Activated naive CD8-positive, alpha-beta T cell treated with anti-CD3 and anti-CD28 coated beads, Interleukin-2, amount 10 ng/mL, durations not matched to agents 7 days and 5 days (primary cell): ENCODE results near the gene ANAPC13. TPM values are rescaled to one million over a fixed set of nuclear protein-coding genes. Genes with fewer than 3 reads are reported as not detected.
A peak's percentile ranks its signal among the peaks of the same experiment; 100 is the strongest.

Experiments
- ATAC-seq: fragments of 150-1000 bp; cut with Tn5 transposase; one replicate; pipeline ENCODE4 v1.10.0; 2021; ENCODE audit warnings: low read depth, moderate library complexity
- POLR2A ChIA-PET: fragments of 350-600 bp; sonication (Branson Sonifier 250); formaldehyde crosslinking; loops from one replicate; lab custom pipeline; 2021; ENCODE audit warnings: antibody characterized with exemption; lab: Charles Lee
- DNase-seq: peaks from one replicate; pipeline ENCODE4 v3.0.0; 2021
- H3K27ac Mint-ChIP-seq: one replicate; pipeline ENCODE4 v1.8.0; 2022; ENCODE audit warnings: mild to moderate bottlenecking, mixed read lengths
- H3K27me3 Mint-ChIP-seq: one replicate; pipeline ENCODE4 v1.8.0; 2022; ENCODE audit warnings: mild to moderate bottlenecking, moderate library complexity, mixed read lengths
- H3K36me3 Mint-ChIP-seq: one replicate; pipeline ENCODE4 v1.8.0; 2021; ENCODE audit warnings: mild to moderate bottlenecking, mixed read lengths
- H3K4me1 Mint-ChIP-seq: one replicate; pipeline ENCODE4 v1.8.0; 2021; ENCODE audit warnings: mixed read lengths
- H3K4me3 Mint-ChIP-seq: one replicate; pipeline ENCODE4 v1.8.0; 2022; ENCODE audit warnings: mild to moderate bottlenecking, moderate library complexity, mixed read lengths
- H3K9me3 Mint-ChIP-seq: one replicate; pipeline ENCODE4 v1.8.0; 2021; ENCODE audit warnings: mixed read lengths
- total RNA-seq, 2 experiments: library from RNA; stranded (reverse); gene quantifications; one replicate each; pipeline ENCODE4 v1.2.3, GENCODE V29; 2021

ANAPC13 gene
- total RNA-seq = 10 to 100 TPM; 17.6 to 26.9 TPM

- H3K36me3 Mint-ChIP-seq = peaks cover 12% of the 10 kb centered on the region
- peak within 1 kb of the TSS; percentile 99 for H3K27ac Mint-ChIP-seq
- no peaks in the 10 kb centered on the region for H3K9me3 Mint-ChIP-seq
- H3K27me3 Mint-ChIP-seq = no peaks in the 10 kb centered on the region
- ATAC-seq = peak; percentile 84
- POLR2A ChIA-PET = interaction anchor here (0.6 to 1.6 kb wide), 9 partner anchors 9 to 913 kb away, joined by 3 to 6 read pairs (median 4); partner anchors contain the start of genes CDV3 and RYK
- DNase-seq = peak; percentile 89
- peak within 1 kb of the TSS; percentile 96 for H3K4me3 Mint-ChIP-seq
- peaks cover 32% of the 10 kb centered on the region for H3K4me1 Mint-ChIP-seq
Measured at GRCh38 chr3:134485718-134486576, at the start of gene ANAPC13, which contains the start of gene CEP63. Gene ANAPC13, minus strand, starts transcription at chr3:134485985. Its CDS starts 3,081 bp downstream, at chr3:134482904. Gene CEP63, plus strand, starts transcription at chr3:134486057. Its CDS starts 9,264 bp downstream, at chr3:134495321.

DNA sequence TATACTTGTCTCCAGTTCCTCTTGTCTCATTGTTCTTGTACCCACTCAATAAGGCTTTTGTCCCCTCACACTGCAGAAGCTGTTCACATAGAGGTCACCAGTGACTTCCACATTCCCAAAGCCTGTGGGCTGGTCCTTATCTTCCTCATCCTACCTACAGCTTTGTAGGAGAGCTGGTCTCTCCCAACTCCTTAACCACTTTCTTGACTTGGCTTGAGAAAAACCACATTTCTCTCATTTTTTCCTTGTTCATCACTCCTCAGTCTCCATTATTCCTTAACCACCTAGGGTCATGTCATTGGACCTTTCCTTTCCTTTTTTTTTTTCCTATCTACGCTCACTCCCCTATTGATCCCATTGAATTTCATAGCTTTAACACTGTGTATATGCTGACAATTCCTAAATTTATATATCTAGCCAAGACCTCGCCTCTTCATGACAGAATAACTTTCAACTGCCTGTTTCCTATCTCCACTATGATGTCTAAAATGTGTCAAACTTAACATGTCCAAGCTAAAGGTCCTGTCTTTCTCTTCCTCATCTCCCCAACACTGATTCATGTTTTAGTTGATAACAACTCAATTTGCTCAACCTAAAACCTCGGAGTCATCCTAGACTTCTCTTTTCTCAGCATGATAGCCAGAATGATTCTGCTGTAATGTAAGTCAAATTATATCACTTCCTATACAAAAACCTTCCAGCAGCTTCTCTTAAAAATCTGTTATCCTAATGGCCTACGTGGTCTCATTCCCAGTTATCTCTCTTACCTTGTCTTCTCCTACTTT lies 49.6 kb upstream of the ANAPC13 start:
- Mint-ChIP-seq H3K27ac (no peak overlapping the region), H3K27me3 (no peaks in the 10 kb centered on the region), H3K9me3 (no peaks in the 10 kb centered on the region), H3K4me1 (peaks cover 2% of the 10 kb centered on the region), H3K4me3 (no peak overlapping the region), H3K36me3 (peaks cover 19% of the 10 kb centered on the region)
- POLR2A ChIA-PET = no interaction called here
- DNase-seq (no peak), ATAC-seq (no peak)

GRCh38 chr3:134533493-134533892 lies 47.7 kb upstream of the ANAPC13 start:
- Mint-ChIP-seq H3K27ac (no peak overlapping the region), H3K4me3 (no peak overlapping the region), H3K27me3 (no peaks in the 10 kb centered on the region), H3K4me1 (peaks cover 2% of the 10 kb centered on the region), H3K36me3 (peaks cover 20% of the 10 kb centered on the region), H3K9me3 (no peaks in the 10 kb centered on the region)
- POLR2A ChIA-PET = no interaction called here
- DNase-seq = no peak
- ATAC-seq = no peak

DNA sequence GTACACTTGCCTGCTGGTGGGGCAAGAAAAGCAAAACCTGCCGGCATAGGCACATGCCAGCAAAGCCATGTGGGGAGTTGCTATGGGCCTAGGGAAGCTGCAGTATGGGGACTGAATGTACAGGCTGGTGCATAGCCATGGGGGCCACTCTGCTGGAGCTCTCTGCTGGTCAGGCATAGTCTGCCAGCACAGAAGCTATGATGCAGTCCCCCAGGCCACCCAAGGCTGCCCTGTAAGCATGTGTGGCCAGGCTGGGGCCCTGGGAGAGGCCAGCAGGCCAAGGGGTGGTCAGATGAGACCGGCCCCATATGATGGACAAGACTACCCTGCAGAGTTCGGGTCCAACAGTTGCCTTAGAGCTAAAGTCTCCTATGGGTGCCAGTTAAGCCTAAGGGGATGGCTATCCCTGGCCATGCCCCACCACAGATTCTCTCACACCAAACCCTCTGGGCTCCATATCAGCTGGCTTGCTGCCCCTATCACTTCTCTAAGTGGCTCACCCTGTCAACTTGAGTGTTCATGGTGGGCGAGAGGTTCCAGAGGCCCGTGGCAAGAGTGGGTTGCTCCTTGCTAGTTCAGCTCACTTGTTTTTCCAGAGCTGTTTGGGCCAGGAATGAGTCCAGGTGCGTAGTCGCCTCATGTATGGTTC lies 41.9 kb upstream of the ANAPC13 start:
- Mint-ChIP-seq H3K36me3 (peaks cover 49% of the 10 kb centered on the region), H3K27me3 (no peaks in the 10 kb centered on the region), H3K9me3 (peaks cover 34% of the 10 kb centered on the region), H3K27ac (no peak overlapping the region), H3K4me1 (no peaks in the 10 kb centered on the region), H3K4me3 (no peak overlapping the region)
- POLR2A ChIA-PET = interaction anchor here (0.6 kb wide), 1 partner anchor 225 kb away, joined by 3 read pairs; no protein-coding TSS in a partner anchor
- DNase-seq = no peak
- ATAC-seq = no peak

DNA sequence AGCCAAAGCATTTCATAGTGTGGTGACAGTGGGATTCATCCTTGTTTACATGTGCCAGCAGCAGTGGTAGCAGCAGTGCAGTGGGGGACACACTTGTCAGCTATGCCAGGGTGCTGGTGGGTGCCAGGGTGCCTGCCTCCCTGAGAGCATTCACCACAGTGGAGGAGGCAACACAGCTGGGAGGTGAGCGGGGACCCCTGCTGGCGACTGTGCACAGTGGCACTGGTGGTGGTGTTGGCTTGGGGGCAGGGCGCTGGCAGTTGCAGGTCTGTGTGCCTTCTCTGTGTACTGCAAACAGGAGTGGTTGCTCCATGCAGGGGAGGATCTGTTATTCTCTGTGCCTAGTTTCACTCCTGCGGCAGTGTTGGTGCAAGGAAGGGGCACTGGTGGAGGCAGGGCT lies 41.3 kb upstream of the ANAPC13 start:
- Mint-ChIP-seq H3K9me3 (peaks cover 39% of the 10 kb centered on the region), H3K27ac (no peak overlapping the region), H3K36me3 (peaks cover 52% of the 10 kb centered on the region), H3K27me3 (no peaks in the 10 kb centered on the region), H3K4me1 (no peaks in the 10 kb centered on the region), H3K4me3 (no peak overlapping the region)
- DNase-seq (no peak), ATAC-seq (no peak)
- POLR2A ChIA-PET = no interaction called here

- POLR2A ChIA-PET = no interaction called here
- Mint-ChIP-seq H3K27ac (no peak overlapping the region), H3K4me3 (no peak overlapping the region), H3K36me3 (peaks cover 53% of the 10 kb centered on the region), H3K27me3 (no peaks in the 10 kb centered on the region), H3K4me1 (no peaks in the 10 kb centered on the region), H3K9me3 (peaks cover 41% of the 10 kb centered on the region)
- ATAC-seq = no peak
- DNase-seq = no peak
Measured at GRCh38 chr3:134526319-134526718, 40.5 kb upstream of the ANAPC13 start.

- H3K4me1 Mint-ChIP-seq = no peaks in the 10 kb centered on the region
- H3K27me3 Mint-ChIP-seq = no peaks in the 10 kb centered on the region
- ATAC-seq (no peak), DNase-seq (no peak)
- peaks cover 57% of the 10 kb centered on the region for H3K36me3 Mint-ChIP-seq
- H3K4me3 Mint-ChIP-seq = no peak overlapping the region
- no peak overlapping the region for H3K27ac Mint-ChIP-seq
- peaks cover 43% of the 10 kb centered on the region for H3K9me3 Mint-ChIP-seq
- POLR2A ChIA-PET = no interaction called here
Measured at GRCh38 chr3:134525293-134525692, 39.5 kb upstream of the ANAPC13 start.

DNA sequence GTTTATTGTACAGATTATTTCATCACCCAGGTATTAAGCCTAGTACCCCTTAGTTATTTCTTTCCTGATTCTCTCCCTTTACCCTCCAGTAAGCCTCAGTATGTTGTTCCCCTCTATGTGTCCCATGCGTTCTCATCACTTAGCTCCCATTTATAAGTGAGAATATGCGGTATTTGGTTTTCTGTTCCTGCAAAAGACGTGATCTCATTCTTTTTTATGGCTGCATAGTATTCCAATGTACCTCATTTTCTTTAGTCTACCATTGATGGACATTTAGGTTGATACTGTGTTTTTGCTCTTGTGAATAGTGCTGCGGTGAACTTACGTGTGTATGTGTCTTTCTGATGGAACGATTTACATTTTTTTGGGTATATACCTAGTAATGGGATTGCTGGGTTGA lies 36.8 kb upstream of the ANAPC13 start:
- H3K9me3 Mint-ChIP-seq = peaks cover 44% of the 10 kb centered on the region

DNA sequence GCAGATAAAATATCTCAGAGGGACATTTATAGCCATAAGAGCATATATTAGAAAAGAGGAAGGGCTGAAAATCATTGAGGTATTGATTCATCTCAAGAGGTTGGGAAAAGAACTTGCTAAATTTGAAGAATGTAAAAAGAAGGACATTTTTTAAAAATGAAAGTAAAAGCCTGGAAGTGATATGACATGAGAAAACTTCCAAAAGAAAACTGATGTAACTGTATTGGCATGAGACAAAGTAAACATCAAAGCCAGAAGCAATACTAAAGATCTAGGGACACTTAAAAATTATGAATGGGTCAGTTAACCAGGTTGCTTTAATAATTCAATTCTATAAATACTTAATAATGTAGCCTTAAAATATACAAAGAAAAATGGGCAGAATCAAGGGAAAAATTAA lies 32.0 kb upstream of the ANAPC13 start:
- Mint-ChIP-seq H3K4me1 (peaks cover 4% of the 10 kb centered on the region), H3K27ac (no peak overlapping the region), H3K9me3 (peaks cover 12% of the 10 kb centered on the region), H3K27me3 (no peaks in the 10 kb centered on the region), H3K4me3 (no peak overlapping the region), H3K36me3 (peaks cover 34% of the 10 kb centered on the region)
- ATAC-seq (no peak), DNase-seq (no peak)
- POLR2A ChIA-PET = no interaction called here

More for the DNA sequence above, 36.8 kb upstream of the ANAPC13 start:
- Mint-ChIP-seq H3K27ac (no peak overlapping the region), H3K27me3 (no peaks in the 10 kb centered on the region), H3K36me3 (peaks cover 56% of the 10 kb centered on the region), H3K4me3 (no peak overlapping the region), H3K4me1 (peaks cover under 1% of the 10 kb centered on the region)
- POLR2A ChIA-PET = no interaction called here
- no peak for DNase-seq
- ATAC-seq = no peak

- POLR2A ChIA-PET = no interaction called here
- H3K9me3 Mint-ChIP-seq = peaks cover 4% of the 10 kb centered on the region
- H3K27ac Mint-ChIP-seq = no peak overlapping the region
- H3K4me1 Mint-ChIP-seq = peaks cover 4% of the 10 kb centered on the region
- H3K36me3 Mint-ChIP-seq = peaks cover 27% of the 10 kb centered on the region
- no peak for ATAC-seq
- no peak for DNase-seq
- no peaks in the 10 kb centered on the region for H3K27me3 Mint-ChIP-seq
- H3K4me3 Mint-ChIP-seq = no peak overlapping the region
Measured at GRCh38 chr3:134516905-134517304, 31.1 kb upstream of the ANAPC13 start.

DNA sequence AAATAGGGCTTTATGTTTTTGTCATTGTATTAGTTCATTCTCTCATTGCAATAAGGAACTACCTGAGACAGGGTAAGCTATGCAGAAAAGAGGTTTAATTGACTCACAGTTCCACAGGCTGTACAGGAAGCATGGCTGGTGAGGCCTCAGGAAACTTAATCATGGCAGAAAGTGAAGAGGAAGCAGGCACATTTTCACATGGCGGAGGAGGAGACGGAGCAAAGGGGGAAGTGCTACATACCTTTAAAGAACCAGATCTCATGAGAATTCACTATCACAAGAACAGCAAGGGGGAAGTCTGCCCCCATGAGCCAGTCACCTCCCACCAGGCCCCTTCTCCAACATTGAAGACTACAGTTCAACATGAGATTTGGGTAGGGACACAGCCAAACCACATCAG lies 25.7 kb upstream of the ANAPC13 start:
- DNase-seq = no peak
- Mint-ChIP-seq H3K27ac (no peak overlapping the region), H3K36me3 (peaks cover 45% of the 10 kb centered on the region), H3K9me3 (peaks cover 14% of the 10 kb centered on the region), H3K27me3 (no peaks in the 10 kb centered on the region), H3K4me3 (no peak overlapping the region), H3K4me1 (no peaks in the 10 kb centered on the region)
- ATAC-seq = no peak
- POLR2A ChIA-PET = no interaction called here

DNA sequence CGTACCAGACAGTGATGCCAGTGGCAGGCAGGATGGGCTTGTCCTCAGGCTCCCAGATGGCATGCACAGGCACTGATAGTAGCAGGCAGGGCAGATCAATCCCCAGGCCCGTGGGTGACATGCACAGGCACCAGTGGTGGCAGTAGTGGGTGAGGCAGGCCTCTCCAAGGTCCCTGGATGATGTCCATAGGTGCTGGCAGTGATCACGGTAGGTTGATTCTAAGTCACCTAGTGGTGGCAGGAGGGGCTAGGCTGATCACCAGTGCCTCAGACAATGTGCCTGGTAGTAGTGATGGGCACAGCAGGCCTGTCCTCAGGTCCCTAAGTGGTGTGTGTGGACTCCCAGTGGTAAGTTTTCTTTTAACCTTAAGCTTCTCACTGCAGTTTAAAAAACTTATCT lies 19.7 kb upstream of the ANAPC13 start:
- Mint-ChIP-seq H3K4me3 (no peak overlapping the region), H3K36me3 (peaks cover 73% of the 10 kb centered on the region), H3K4me1 (no peaks in the 10 kb centered on the region), H3K27me3 (no peaks in the 10 kb centered on the region), H3K9me3 (peaks cover 44% of the 10 kb centered on the region), H3K27ac (no peak overlapping the region)
- no peak for DNase-seq
- no peak for ATAC-seq
- POLR2A ChIA-PET = no interaction called here

- H3K27ac Mint-ChIP-seq = no peak overlapping the region
- H3K36me3 Mint-ChIP-seq = peaks cover 74% of the 10 kb centered on the region
- DNase-seq (no peak), ATAC-seq (no peak)
- H3K27me3 Mint-ChIP-seq = no peaks in the 10 kb centered on the region
- H3K4me1 Mint-ChIP-seq = no peaks in the 10 kb centered on the region
- peaks cover 44% of the 10 kb centered on the region for H3K9me3 Mint-ChIP-seq
- H3K4me3 Mint-ChIP-seq = no peak overlapping the region
- POLR2A ChIA-PET = no interaction called here
Measured at GRCh38 chr3:134504132-134504531, 18.3 kb upstream of the ANAPC13 start.
